Neural cell (in vitro differentiated cells): ENCODE measurements around the gene SLC39A7.

Source experiments
- CTCF ChIP-seq: fragments of 450-650 bp; IDR thresholded peaks from 2 replicates; pipeline ENCODE4 v1.5.1; 2014; ENCODE audit warnings: antibody characterized with exemption, mild to moderate bottlenecking, moderate library complexity; ENCODE audit not compliant: poor library complexity, severe bottlenecking
- EP300 ChIP-seq: fragments of 450-650 bp; conservative IDR thresholded peaks from 2 replicates; pipeline ENCODE4 v1.6.1; 2014; ENCODE audit warnings: antibody characterized with exemption, mild to moderate bottlenecking, moderate library complexity; ENCODE audit not compliant: poor library complexity, severe bottlenecking
- EZH2 ChIP-seq: fragments of 200-600, 300-800 bp; shearing (Covaris generic), sonication (generic); IDR thresholded peaks from 2 replicates; pipeline ENCODE4 v1.6.1; 2014; ENCODE audit warnings: antibody characterized with exemption, low read length, borderline replicate concordance, mild to moderate bottlenecking; ENCODE audit not compliant: insufficient read depth, poor library complexity, severe bottlenecking
- POLR2AphosphoS5 ChIP-seq: IDR thresholded peaks from 2 replicates; pipeline ENCODE4 v1.6.1; 2012
- REST ChIP-seq: IDR thresholded peaks from 2 replicates; pipeline ENCODE4 v1.6.1; 2012; ENCODE audit warnings: borderline replicate concordance

GRCh38 chr6:33181141-33181540 lies 19.5 kb upstream of the SLC39A7 start:
- TF ChIP-seq POLR2AphosphoS5: no peak
- TF ChIP-seq CTCF: no peak
- no peak for TF ChIP-seq EP300
- no peak for TF ChIP-seq REST
- TF ChIP-seq EZH2: no peak
